H1 (cell line): ENCODE measurements around the gene PIMREG. TPM values are rescaled to one million over a fixed set of nuclear protein-coding genes. Genes with fewer than 3 reads are reported as not detected.

Source experiments
- CTCF ChIA-PET: fragments of 300-600 bp; sonication (Branson Sonifier 250); formaldehyde crosslinking; loops from one replicate; lab custom pipeline; 2021; ENCODE audit not compliant: partially characterized antibody; lab: Charles Lee
- POLR2A ChIA-PET: fragments of 300-600 bp; sonication (Branson Sonifier 250); formaldehyde crosslinking; loops from one replicate; lab custom pipeline; 2021; ENCODE audit warnings: inconsistent platforms; ENCODE audit not compliant: partially characterized antibody; lab: Charles Lee
- DNase-seq, 2 experiments: peaks; one replicate each; pipeline versions ENCODE4 v3.0.0 to v3.0.0-alpha.2; 2010 to 2022; ENCODE audit warnings: low spot score in 2 of 2, low read depth in 1 of 2, mixed read lengths in 1 of 2
- FAIRE-seq: peaks from 2 replicates; lab custom pipeline; 2011; peaks lifted over from hg19 to GRCh38; lab: Jason Lieb, UNC
- H2AFZ ChIP-seq: 2 replicates; pipeline ENCODE4 v1.8.1; 2012; ENCODE audit warnings: low read length, inconsistent platforms
- H2AK5ac ChIP-seq: 2 replicates; pipeline ENCODE4 v1.6.1; 2013; ENCODE audit warnings: low read depth, low read length
- H2BK120ac ChIP-seq: replicated peaks from 2 replicates; pipeline ENCODE3; 2013; ENCODE audit warnings: low read depth, low read length, inconsistent platforms
- H2BK12ac ChIP-seq: 2 replicates; pipeline ENCODE4 v1.6.1; 2013; ENCODE audit warnings: low read depth, low read length
- H2BK15ac ChIP-seq: 2 replicates; pipeline ENCODE4 v1.6.1; 2013; ENCODE audit warnings: low read length
- H2BK20ac ChIP-seq: 2 replicates; pipeline ENCODE4 v1.6.1; 2013; ENCODE audit warnings: low read length
- H2BK5ac ChIP-seq: 2 replicates; pipeline ENCODE4 v1.6.1; 2013; ENCODE audit warnings: low read depth, low read length
- H3K14ac ChIP-seq: 2 replicates; pipeline ENCODE4 v1.6.1; 2013; ENCODE audit warnings: inconsistent platforms; ENCODE audit not compliant: insufficient read length
- H3K18ac ChIP-seq: 2 replicates; pipeline ENCODE4 v1.6.1; 2013; ENCODE audit warnings: low read length; ENCODE audit errors: extremely low read depth
- H3K23ac ChIP-seq: 2 replicates; pipeline ENCODE4 v1.6.1; 2013; ENCODE audit warnings: inconsistent platforms; ENCODE audit not compliant: insufficient read length
- H3K23me2 ChIP-seq: 2 replicates; pipeline ENCODE4 v1.6.1; 2013; ENCODE audit warnings: low read depth, low read length
- H3K27ac ChIP-seq: 2 replicates; pipeline ENCODE4 v1.6.1; 2011; ENCODE audit warnings: low read depth, low read length, inconsistent platforms
- H3K27me3 ChIP-seq, 4 experiments: replicated peaks in 1 of 4; 1 replicate in 1 of 4; 2 replicates in 3 of 4; pipeline versions ENCODE4 v1.6.1 to v1.8.1; 2011 to 2013; ENCODE audit warnings: low read length in 3 of 4, mild to moderate bottlenecking in 3 of 4, inconsistent platforms in 2 of 4, mixed read lengths in 2 of 4, moderate library complexity in 1 of 4; ENCODE audit not compliant: control insufficient read depth in 3 of 4, insufficient read depth in 3 of 4; ENCODE audit errors: extremely low read depth in 1 of 4
- H3K36me3 ChIP-seq, 4 experiments: 2 replicates each; pipeline versions ENCODE4 v1.6.1 to v1.8.1; 2011 to 2013; ENCODE audit warnings: mild to moderate bottlenecking in 4 of 4, low read length in 3 of 4, moderate library complexity in 2 of 4, control low read depth in 1 of 4, inconsistent platforms in 1 of 4; ENCODE audit not compliant: insufficient read depth in 4 of 4, control insufficient read depth in 2 of 4
- H3K4ac ChIP-seq: replicated peaks from 2 replicates; pipeline ENCODE3; 2013; ENCODE audit warnings: low read length, low read depth, mixed read lengths, inconsistent platforms; ENCODE audit not compliant: insufficient read length
- H3K4me1 ChIP-seq, 4 experiments: replicated peaks in 1 of 4; 1 replicate in 1 of 4; 2 replicates in 3 of 4; pipeline versions ENCODE4 v1.6.1 to v1.8.1; 2011 to 2013; ENCODE audit warnings: low read length in 3 of 4, inconsistent platforms in 2 of 4, mixed read lengths in 1 of 4; ENCODE audit not compliant: insufficient read depth in 4 of 4, control insufficient read depth in 3 of 4
- H3K4me2 ChIP-seq, 2 experiments: 2 replicates each; pipeline versions ENCODE4 v1.6.1 to v1.8.1; 2011 to 2013; ENCODE audit warnings: low read depth in 2 of 2, low read length in 2 of 2, control low read depth in 1 of 2, inconsistent platforms in 1 of 2, mild to moderate bottlenecking in 1 of 2; ENCODE audit not compliant: insufficient read depth in 1 of 2
- H3K4me3 ChIP-seq, 4 experiments: fragments of 200-600, 300-600 bp in 1 of 4; sonication (generic), shearing (Covaris generic), sonication (Bioruptor Twin) in 1 of 4; 2 replicates each; pipeline versions ENCODE4 v1.5.1 to v1.8.1; 2011 to 2016; ENCODE audit warnings: low read length in 4 of 4, low read depth in 3 of 4, control low read depth in 2 of 4, inconsistent platforms in 2 of 4, mild to moderate bottlenecking in 2 of 4, mixed read lengths in 1 of 4, moderate library complexity in 1 of 4; ENCODE audit not compliant: insufficient read depth in 2 of 4; ENCODE audit errors: extremely low read depth in 1 of 4
- H3K56ac ChIP-seq: replicated peaks from 2 replicates; pipeline ENCODE3; 2013; ENCODE audit warnings: low read depth, mild to moderate bottlenecking, mixed read lengths, low read length, inconsistent platforms; ENCODE audit not compliant: insufficient read length
- H3K79me1 ChIP-seq: 2 replicates; pipeline ENCODE4 v1.6.1; 2013; ENCODE audit warnings: low read depth, low read length, control low read depth
- H3K79me2 ChIP-seq, 2 experiments: 2 replicates each; pipeline versions ENCODE4 v1.6.1 to v1.8.1; 2012 to 2013; ENCODE audit warnings: low read length in 2 of 2, mild to moderate bottlenecking in 2 of 2, inconsistent platforms in 1 of 2; ENCODE audit not compliant: insufficient read depth in 2 of 2, control insufficient read depth in 1 of 2
- H3K9ac ChIP-seq, 4 experiments: replicated peaks in 1 of 4; 1 replicate in 1 of 4; 2 replicates in 3 of 4; pipeline versions ENCODE4 v1.6.1 to v1.8.1; 2011 to 2013; ENCODE audit warnings: low read depth in 3 of 4, low read length in 3 of 4, control low read depth in 2 of 4, mild to moderate bottlenecking in 2 of 4, moderate library complexity in 2 of 4, inconsistent platforms in 1 of 4; ENCODE audit errors: extremely low read depth in 1 of 4
- H3K9me3 ChIP-seq, 2 experiments: 2 replicates each; pipeline versions ENCODE4 v1.6.1 to v1.8.1; 2012 to 2013; ENCODE audit warnings: mild to moderate bottlenecking in 2 of 2, moderate library complexity in 2 of 2, control low read depth in 1 of 2, inconsistent platforms in 1 of 2, low read depth in 1 of 2, low read length in 1 of 2, mixed read lengths in 1 of 2; ENCODE audit not compliant: insufficient read depth in 2 of 2
- H4K20me1 ChIP-seq, 2 experiments: replicated peaks in 1 of 2; 2 replicates each; pipeline versions ENCODE3 to v1.8.1; 2011 to 2013; ENCODE audit warnings: inconsistent platforms in 2 of 2, low read length in 2 of 2, mild to moderate bottlenecking in 1 of 2; ENCODE audit not compliant: insufficient read depth in 2 of 2, control insufficient read depth in 1 of 2
- H4K5ac ChIP-seq: 2 replicates; pipeline ENCODE4 v1.6.1; 2013; ENCODE audit warnings: low read length, low read depth, mixed read lengths, inconsistent platforms; ENCODE audit not compliant: insufficient read length
- H4K8ac ChIP-seq: 2 replicates; pipeline ENCODE4 v1.8.0; 2013; ENCODE audit warnings: mild to moderate bottlenecking, moderate library complexity, low read length, inconsistent platforms; ENCODE audit not compliant: insufficient read depth; ENCODE audit errors: extremely low read depth
- H4K91ac ChIP-seq: replicated peaks from 2 replicates; pipeline ENCODE3; 2013; ENCODE audit warnings: low read length, mixed read lengths, inconsistent platforms; ENCODE audit not compliant: insufficient read length
- HDAC2 ChIP-seq, 2 experiments: fragments of 300-600 bp in 1 of 2; sonication (generic) in 1 of 2; IDR thresholded peaks; 2 replicates each; pipeline ENCODE4 v1.6.1; 2011 to 2012; ENCODE audit warnings: low read depth in 2 of 2, low read length in 2 of 2, mild to moderate bottlenecking in 2 of 2, moderate library complexity in 2 of 2, borderline replicate concordance in 1 of 2, inconsistent platforms in 1 of 2
- POLR2AphosphoS5 ChIP-seq: IDR thresholded peaks from 2 replicates; pipeline ENCODE4 v1.6.1; 2011; ENCODE audit warnings: low read depth, low read length
- WGBS, 2 experiments: shearing (Covaris generic) in 1 of 2; methylation state at CpG; one replicate each; pipeline versions ENCODE4 v1.1.6 to v1.1.7; 2013 to 2015; ENCODE audit warnings: low lambda C conversion rate in 2 of 2, mixed read lengths in 2 of 2, inconsistent platforms in 1 of 2, low coverage in 1 of 2, missing lambda C conversion rate in 1 of 2; ENCODE audit not compliant: insufficient replicate concordance in 2 of 2, insufficient coverage in 1 of 2, insufficient read length in 1 of 2; ENCODE audit errors: extremely low coverage in 1 of 2, missing lambda C conversion rate in 1 of 2; 5-methylcytosine and 5-hydroxymethylcytosine counted together
- polyA plus RNA-seq, 7 experiments: library from polyadenylated mRNA; depleted of rRNA in 3 of 7; stranded (reverse) in 5 of 7; unstranded in 2 of 7; fragments of >200 nt in 5 of 7; fragments of 200-250 nt in 2 of 7; gene quantifications; 1 replicate in 5 of 7; 2 replicates in 1 of 7; 4 replicates in 1 of 7; pipeline versions ENCODE4 v1.2.1 to v1.2.3, GENCODE V29; 2011 to 2013; ENCODE audit warnings: missing spikeins in 2 of 7, mixed read lengths in 2 of 7
- total RNA-seq: library from RNA; stranded (reverse); fragmentation: NEBNext Ultra II Directional; extraction: Animal tissue kit (Norgen Biotek cat#: 25700); gene quantifications from 2 replicates; pipeline ENCODE4 v1.2.1, GENCODE V29; 2021

The PIMREG gene
- total and polyA plus RNA-seq, 2 of the 8 experiments (the other 6 are each of a cell fraction or from before 2014, with no cell fraction given): 133 to 148 TPM

DNA sequence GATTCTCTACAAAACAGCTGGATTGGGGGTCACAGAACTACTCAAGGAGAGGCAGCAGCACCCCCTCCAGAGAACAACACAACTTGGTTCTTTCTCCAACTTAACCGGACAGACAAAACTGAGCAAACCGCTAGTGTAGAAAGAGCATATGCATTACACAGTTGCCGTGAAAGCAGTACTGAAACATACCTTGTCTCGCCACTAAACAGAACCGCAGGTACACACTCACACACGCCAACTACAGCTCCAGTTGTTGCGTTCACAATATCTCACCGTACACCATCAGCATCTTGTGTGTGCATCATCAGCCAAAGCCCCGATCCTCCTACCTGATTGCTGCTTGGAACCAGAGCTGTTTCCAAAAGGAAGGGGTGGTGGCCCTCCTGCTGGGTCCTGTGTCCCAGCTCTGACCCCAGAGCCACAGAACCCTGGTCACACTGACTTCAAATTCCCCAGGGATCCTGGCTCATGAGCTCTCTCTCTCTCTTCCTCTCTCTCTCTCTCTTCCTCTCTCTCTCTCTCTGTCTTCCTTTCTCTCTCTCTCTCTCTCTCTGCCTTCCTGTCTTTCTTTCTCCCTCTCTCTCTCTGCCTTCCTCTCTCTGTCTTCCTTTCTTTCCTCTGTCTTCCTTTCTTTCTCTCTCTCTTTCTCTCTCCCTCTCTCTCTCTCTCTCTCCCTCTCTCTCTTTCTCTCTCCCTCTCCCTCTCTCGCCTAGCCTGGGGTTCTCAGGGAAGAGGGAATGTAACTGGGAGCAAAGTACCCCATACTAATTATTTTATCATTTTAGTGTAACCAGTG, 8.4 kb downstream of the PIMREG start:
- CTCF ChIA-PET: interaction anchor here (0.5 to 2.4 kb wide), 6 partner anchors 20 to 374 kb away, joined by 3 to 7 read pairs (median 3); no protein-coding TSS in a partner anchor
- Histone ChIP-seq H2BK20ac (no peak overlapping the region), H2BK12ac (no peak overlapping the region), H3K36me3 (peaks cover 10 to 35% (median 25%) of the 10 kb centered on the region in 4 experiments), H4K91ac (no peak overlapping the region), H3K4me3 (no peak overlapping the region), H3K27me3 (no peaks in the 10 kb centered on the region; a peak in 3 of 7 replicates), H3K56ac (no peak overlapping the region), H3K27ac (no peak overlapping the region), H2AK5ac (no peak overlapping the region), H2AFZ (no peak overlapping the region), H4K8ac (no peak overlapping the region; the same call in 1 of the 2 replicates), H4K5ac (no peak overlapping the region), H3K9me3 (no peaks in the 10 kb centered on the region), H3K23me2 (peaks cover 12% of the 10 kb centered on the region), H3K79me1 (no peaks in the 10 kb centered on the region), H4K20me1 (peaks cover 0 to 11% of the 10 kb centered on the region in 2 experiments), H3K23ac (no peak overlapping the region), H3K14ac (no peak overlapping the region), H3K4me1 (peaks cover 2 to 48% (median 28%) of the 10 kb centered on the region in 4 experiments), H3K4me2 (peak overlapping the region in 1 of 2 experiments; percentile 21; a peak in 1 of 4 replicates), H3K4ac (no peak overlapping the region), H2BK5ac (no peak overlapping the region), H2BK15ac (no peak overlapping the region), H2BK120ac (no peak overlapping the region), H3K18ac (no peak overlapping the region; the same call in 1 of the 2 replicates), H3K9ac (no peak overlapping the region), H3K79me2 (no peaks in the 10 kb centered on the region; a peak in 1 of 4 replicates)
- FAIRE-seq (no peak), DNase-seq (no peak)
- POLR2A ChIA-PET: interaction anchor here (0.7 to 4.4 kb wide), 6 partner anchors 9 to 189 kb away, joined by 3 to 58 read pairs (median 7); partner anchors contain the start of gene PIMREG
- no peak for TF ChIP-seq HDAC2 (IDR thresholded peaks at IDR 0.05; ENCODE audit: borderline replicate concordance in 1 of 2, low read depth in 2 of 2, low read length in 2 of 2)
- peak; percentile 26; the same call in 1 of the 2 replicates for TF ChIP-seq POLR2AphosphoS5
- 83% methylated on average over 10 of the region's 10 CpGs; no CpG with 5 or more reads in 1 of the 2 experiments for WGBS, 2 experiments
